GM18517 (cell line): Measurements from ENCODE around the gene SMIM14.
A peak's percentile ranks its signal among the peaks of the same experiment; 100 is the strongest.
"Not testable (repeated sequence)": the region's sequence is repeated elsewhere in the genome, so short reads cannot be mapped to it uniquely, and the experiment has no call there.

Source experiments
- ATAC-seq: cut with Tn5 transposase; IDR thresholded peaks from one replicate; pipeline ENCODE4 v1.9.1; 2021; ENCODE audit warnings: mild to moderate bottlenecking, moderate library complexity; ENCODE audit not compliant: unreplicated experiment

The SMIM14 gene

DNA sequence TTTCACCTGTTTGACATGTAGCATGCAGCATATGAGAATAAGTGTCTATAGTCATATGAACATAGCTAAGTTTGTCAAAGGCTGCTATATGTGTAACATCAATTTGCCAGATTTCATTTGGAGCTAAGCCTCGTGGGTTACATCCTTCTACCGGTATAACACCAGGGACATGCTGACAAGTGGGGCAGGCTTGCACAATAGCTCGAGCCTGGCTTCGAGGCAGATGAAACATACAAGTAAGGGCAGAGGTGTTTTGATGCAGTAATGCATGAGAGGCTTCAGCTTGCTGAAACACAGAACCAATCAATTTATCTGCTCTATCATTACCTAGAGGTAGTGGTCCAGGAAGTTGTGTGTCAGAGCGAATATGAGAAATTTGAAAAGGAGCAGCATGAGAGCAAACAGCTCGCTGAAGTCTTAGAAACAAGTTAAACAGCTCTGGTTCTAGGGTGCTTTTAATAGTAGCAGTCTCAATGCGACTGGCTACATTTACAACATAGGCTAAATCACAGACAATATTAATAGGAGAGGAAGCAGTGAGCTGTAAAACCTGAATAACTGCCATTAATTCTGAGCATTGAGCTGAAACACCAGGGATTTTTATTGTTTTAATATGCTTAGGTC is 96.6 kb downstream of the SMIM14 start:
- no peak for ATAC-seq

- ATAC-seq: no peak
These were observed 99.5 kb downstream of the SMIM14 start for GRCh38 chr4:39539089-39539611.

- no peak for ATAC-seq
These were observed 105.1 kb downstream of the SMIM14 start for GRCh38 chr4:39533541-39533940.

GRCh38 chr4:39532237-39532636 is 106.4 kb downstream of the SMIM14 start:
- ATAC-seq: not testable (repeated sequence)

- no peak for ATAC-seq
These were observed 108.0 kb downstream of the SMIM14 start for GRCh38 chr4:39530682-39531081.

DNA sequence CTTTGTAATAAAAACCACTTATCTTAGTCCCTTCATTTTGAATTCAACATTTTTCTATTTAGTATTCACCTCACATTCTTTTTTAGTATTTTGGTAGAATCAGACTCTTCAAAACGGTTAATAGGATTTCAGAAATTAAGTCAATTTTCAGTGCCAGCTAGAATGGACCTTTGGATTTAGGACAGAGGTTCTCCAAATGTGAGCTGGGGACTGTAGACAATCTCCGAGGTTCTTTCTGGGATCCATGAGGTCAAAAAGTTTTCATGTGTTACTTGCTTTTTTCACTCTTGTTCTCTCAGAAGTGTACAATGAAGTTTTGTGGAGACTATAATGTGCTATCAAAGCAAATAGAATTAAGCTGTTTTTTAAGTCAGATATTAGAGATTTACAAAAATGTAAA is 109.1 kb downstream of the SMIM14 start:
- no peak for ATAC-seq

DNA sequence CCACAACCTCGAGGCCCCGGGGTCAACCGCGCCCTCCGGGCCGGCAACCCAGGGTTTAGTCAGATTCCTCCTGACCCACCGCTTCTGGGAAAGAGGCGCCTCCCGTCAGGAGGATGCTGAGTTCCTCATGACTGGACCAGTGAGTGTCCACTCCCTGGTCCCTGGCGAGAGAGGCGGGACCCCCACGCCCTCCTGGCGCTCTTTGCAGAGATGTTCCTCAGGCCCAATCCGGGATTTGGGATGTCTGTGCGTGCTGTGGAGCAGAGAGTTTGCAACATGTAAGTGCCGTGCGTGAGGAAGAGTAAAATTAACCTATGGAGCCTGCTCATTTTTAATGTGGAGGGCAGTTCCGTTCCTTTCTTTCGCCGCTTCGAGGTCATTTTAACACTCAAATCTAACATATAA is 110.6 kb downstream of the SMIM14 start:
- ATAC-seq: no peak

GRCh38 chr4:39527296-39528060 is 111.2 kb downstream of the SMIM14 start, which contains the start of gene UGDH:
Gene UGDH, minus strand, starts transcription at chr4:39527439. Its CDS starts 5,927 bp downstream, at chr4:39521512.
- ATAC-seq: peak; percentile 89

DNA sequence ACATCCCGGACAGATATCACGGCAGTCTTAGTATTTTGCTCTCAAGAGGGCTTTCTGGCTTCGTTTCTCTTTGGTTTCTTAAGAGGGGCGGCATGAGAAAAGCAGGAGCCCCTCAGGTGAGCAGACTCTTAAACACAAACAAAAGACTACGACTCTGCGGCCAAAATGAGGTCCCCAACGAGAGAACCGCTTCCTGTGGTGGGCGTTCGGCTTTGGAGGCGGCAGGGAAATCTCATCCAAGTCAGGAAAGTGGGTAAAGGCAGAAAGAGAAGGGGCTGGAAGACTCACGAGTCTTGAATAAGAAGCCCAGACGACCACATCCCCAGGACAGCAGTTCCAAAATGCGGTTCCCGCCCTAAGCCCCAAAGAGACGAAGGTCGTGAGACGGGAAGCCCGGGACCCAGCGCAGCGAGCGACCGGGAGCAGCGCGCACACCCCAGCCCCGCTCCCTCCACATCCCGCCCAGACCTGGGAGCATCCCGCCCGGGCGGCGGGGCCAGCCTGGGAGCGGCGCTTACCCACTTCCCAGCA is 111.8 kb downstream of the SMIM14 start:
- no peak for ATAC-seq

DNA sequence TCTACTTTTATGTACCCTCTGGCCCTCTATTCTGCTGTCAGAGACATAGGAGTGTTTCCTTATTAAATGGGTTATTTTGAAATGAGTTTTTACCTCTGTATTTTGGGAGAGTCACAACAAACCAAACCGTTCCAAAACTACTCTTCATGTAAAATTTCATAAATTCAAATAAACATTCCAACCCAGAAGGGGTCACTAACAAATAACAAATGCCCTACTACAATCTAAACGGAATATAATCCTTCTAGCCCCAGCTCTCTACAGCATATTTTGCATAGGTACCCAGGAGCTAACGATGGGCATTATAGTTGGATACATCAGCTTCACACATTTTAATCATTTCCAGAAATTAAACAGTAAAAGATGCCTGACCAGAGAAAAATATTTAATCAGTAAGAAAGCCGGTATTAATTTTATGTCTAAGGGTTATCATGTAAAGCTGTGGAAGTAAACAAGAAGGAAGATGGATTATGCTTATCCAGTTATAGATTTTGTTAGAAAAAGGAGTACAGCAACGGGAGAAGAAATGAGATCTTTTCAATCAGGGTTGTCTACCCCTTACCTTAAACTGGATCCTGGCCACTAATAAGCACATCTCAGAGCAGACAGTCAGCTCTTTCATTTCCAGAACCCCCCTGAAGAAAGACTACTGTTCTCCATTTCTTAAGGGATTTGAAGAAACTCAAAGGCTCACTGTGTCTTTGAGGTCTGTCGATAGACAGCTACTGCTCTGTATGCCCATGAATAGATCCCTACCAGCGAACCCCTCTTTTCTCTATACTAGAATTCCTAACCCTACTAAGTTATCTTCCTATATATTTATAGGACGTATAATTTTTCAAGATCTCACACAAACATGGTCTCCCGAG is 112.6 kb downstream of the SMIM14 start:
- no peak for ATAC-seq

- ATAC-seq: no peak
These were observed 114.3 kb downstream of the SMIM14 start for GRCh38 chr4:39524161-39524957.

GRCh38 chr4:39522068-39522467 is 116.6 kb downstream of the SMIM14 start:
- ATAC-seq: no peak

- no peak for ATAC-seq
These were observed 117.3 kb downstream of the SMIM14 start for GRCh38 chr4:39521253-39521919.

- ATAC-seq: no peak
These were observed 120.2 kb downstream of the SMIM14 start for GRCh38 chr4:39518484-39518883.

- ATAC-seq: no peak
These were observed 122.2 kb downstream of the SMIM14 start for GRCh38 chr4:39516407-39516966.

GRCh38 chr4:39515669-39516401 is 122.8 kb downstream of the SMIM14 start:
- not testable (repeated sequence) for ATAC-seq

DNA sequence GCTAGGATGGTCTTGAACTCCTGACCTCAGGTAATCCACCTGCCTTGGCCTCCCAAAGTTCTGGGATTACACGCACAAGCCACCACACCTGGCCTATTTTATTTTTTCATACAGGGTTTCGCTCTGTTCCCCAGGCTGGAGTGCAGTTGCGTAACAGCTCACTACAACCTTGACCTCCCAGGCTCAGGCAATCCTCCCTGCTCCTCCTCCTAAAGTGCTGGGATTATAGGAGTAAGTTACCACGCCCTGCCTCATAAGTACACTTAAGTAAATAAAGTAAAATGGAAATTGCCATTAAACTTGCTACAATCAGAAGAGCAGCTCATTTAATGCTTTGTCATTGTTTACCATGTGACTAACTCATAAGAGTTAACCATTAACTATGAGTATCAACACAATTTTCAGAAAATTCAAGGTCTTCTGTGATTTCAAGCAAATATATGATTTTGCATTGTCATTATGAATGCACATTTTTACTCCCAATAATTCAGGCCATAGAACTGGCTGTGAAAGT is 123.7 kb downstream of the SMIM14 start:
- no peak for ATAC-seq

- ATAC-seq: not testable (repeated sequence)
These were observed 124.4 kb downstream of the SMIM14 start for GRCh38 chr4:39514266-39514665.
